IMR-90 (cell line): ENCODE results near the gene ZNF574. TPM values are rescaled to one million over a fixed set of nuclear protein-coding genes. Genes with fewer than 3 reads are reported as not detected.

Experiments used
- ATAC-seq: fragments of 200-7000 bp; cut with Tn5 transposase; 2 replicates; pipeline ENCODE4 v1.9.1; 2020; ENCODE audit warnings: low read depth, mild to moderate bottlenecking, moderate library complexity
- BruUV-seq: library from RNA; stranded (reverse); fragments of 400-500 nt; replicated peaks from 2 replicates; lab custom pipeline; 2021; lab: Mats Ljungman, UMichigan
- CTCF ChIA-PET: fragments of 300-600 bp; formaldehyde crosslinking; extraction: SDS; loops from one replicate; lab custom pipeline; 2021; ENCODE audit warnings: antibody characterized with exemption; lab: Yijun Ruan, JAX
- POLR2A ChIA-PET: fragments of 300-600 bp; sonication (Branson Sonifier 250); formaldehyde crosslinking; loops from one replicate; lab custom pipeline; 2022; ENCODE audit warnings: antibody characterized with exemption; ENCODE audit not compliant: unreplicated experiment; lab: Charles Lee
- DNase-seq: peaks from one replicate; pipeline ENCODE4 v3.0.0; 2013
- H2AFZ ChIP-seq: replicated peaks from 2 replicates; pipeline ENCODE3; 2013; ENCODE audit warnings: low read length, mild to moderate bottlenecking; ENCODE audit not compliant: poor library complexity
- H2AK5ac ChIP-seq: 2 replicates; pipeline ENCODE4 v1.6.1; 2013; ENCODE audit warnings: low read depth, low read length, inconsistent platforms
- H2AK9ac ChIP-seq: replicated peaks from 2 replicates; pipeline ENCODE3; 2013; ENCODE audit warnings: mild to moderate bottlenecking, low read depth, low read length, moderate library complexity; ENCODE audit not compliant: poor library complexity
- H2BK120ac ChIP-seq: 2 replicates; pipeline ENCODE4 v1.6.1; 2013; ENCODE audit warnings: low read depth, low read length, inconsistent platforms
- H2BK15ac ChIP-seq: 3 replicates; pipeline ENCODE4 v1.6.1; 2013; ENCODE audit warnings: low read depth, low read length, inconsistent platforms
- H2BK20ac ChIP-seq: 2 replicates; pipeline ENCODE4 v1.6.1; 2013; ENCODE audit warnings: low read depth, mild to moderate bottlenecking, inconsistent platforms, low read length, moderate library complexity
- H2BK5ac ChIP-seq: 2 replicates; pipeline ENCODE4 v1.6.1; 2013; ENCODE audit warnings: mild to moderate bottlenecking, low read depth, low read length, inconsistent platforms; ENCODE audit not compliant: poor library complexity, severe bottlenecking
- H3K14ac ChIP-seq: replicated peaks from 2 replicates; pipeline ENCODE4 v1.6.1; 2013; ENCODE audit warnings: low read depth, low read length, inconsistent platforms
- H3K18ac ChIP-seq: 2 replicates; pipeline ENCODE4 v1.6.1; 2013; ENCODE audit warnings: low read depth, low read length, control low read depth
- H3K23ac ChIP-seq: 2 replicates; pipeline ENCODE4 v1.6.1; 2013; ENCODE audit warnings: low read depth, low read length, inconsistent platforms
- H3K27ac ChIP-seq: 2 replicates; pipeline ENCODE4 v1.5.1; 2013; ENCODE audit warnings: mild to moderate bottlenecking, control low read depth, low read length; ENCODE audit not compliant: insufficient read depth
- H3K27me3 ChIP-seq: 2 replicates; pipeline ENCODE4 v1.6.1; 2013; ENCODE audit warnings: low read length; ENCODE audit not compliant: control insufficient read depth, insufficient read depth
- H3K36me3 ChIP-seq: 2 replicates; pipeline ENCODE4 v1.6.1; 2013; ENCODE audit warnings: low read length, mixed read lengths; ENCODE audit not compliant: control insufficient read depth, insufficient read depth
- H3K4ac ChIP-seq: 2 replicates; pipeline ENCODE4 v1.6.1; 2013; ENCODE audit warnings: low read depth, low read length, inconsistent platforms
- H3K4me1 ChIP-seq: 2 replicates; pipeline ENCODE4 v1.6.1; 2013; ENCODE audit warnings: low read length, mixed read lengths; ENCODE audit not compliant: control insufficient read depth, insufficient read depth
- H3K4me2 ChIP-seq: 2 replicates; pipeline ENCODE4 v1.6.1; 2013; ENCODE audit warnings: low read depth, mild to moderate bottlenecking, control low read depth, low read length, moderate library complexity
- H3K4me3 ChIP-seq: 2 replicates; pipeline ENCODE4 v1.5.1; 2013; ENCODE audit warnings: low read depth, mild to moderate bottlenecking, control low read depth, low read length, moderate library complexity; ENCODE audit not compliant: insufficient read depth
- H3K56ac ChIP-seq: 2 replicates; pipeline ENCODE4 v1.6.1; 2013; ENCODE audit warnings: low read length, inconsistent platforms; ENCODE audit not compliant: insufficient read depth; ENCODE audit errors: extremely low read depth
- H3K79me1 ChIP-seq, 2 experiments: 2 replicates each; pipeline ENCODE4 v1.6.1; 2013; ENCODE audit warnings: low read length in 2 of 2, inconsistent platforms in 1 of 2, low read depth in 1 of 2
- H3K9ac ChIP-seq: 2 replicates; pipeline ENCODE4 v1.6.1; 2013; ENCODE audit warnings: low read depth, low read length, control low read depth
- H3K9me1 ChIP-seq: 2 replicates; pipeline ENCODE4 v1.6.1; 2013; ENCODE audit warnings: low read length, inconsistent platforms; ENCODE audit not compliant: insufficient read depth
- H3K9me3 ChIP-seq: 2 replicates; pipeline ENCODE4 v1.6.1; 2013; ENCODE audit warnings: low read length; ENCODE audit not compliant: control insufficient read depth, insufficient read depth
- H4K20me1 ChIP-seq: 2 replicates; pipeline ENCODE4 v1.6.1; 2013; ENCODE audit warnings: low read length, inconsistent platforms; ENCODE audit not compliant: insufficient read depth
- H4K5ac ChIP-seq: 2 replicates; pipeline ENCODE4 v1.6.1; 2013; ENCODE audit warnings: mild to moderate bottlenecking, low read depth, low read length, control low read depth
- H4K8ac ChIP-seq, 2 experiments: 2 replicates each; pipeline ENCODE4 v1.6.1; 2013; ENCODE audit warnings: low read depth in 2 of 2, low read length in 2 of 2, control low read depth in 1 of 2, inconsistent platforms in 1 of 2
- H4K91ac ChIP-seq: 2 replicates; pipeline ENCODE4 v1.6.1; 2013; ENCODE audit warnings: low read depth, low read length, inconsistent platforms; ENCODE audit not compliant: insufficient read depth
- BHLHE40 ChIP-seq: fragments of 150-350 bp; IDR thresholded peaks from 2 replicates; pipeline ENCODE4 v1.6.1; 2016; ENCODE audit warnings: mild to moderate bottlenecking, low read depth, low read length
- CEBPB ChIP-seq: IDR thresholded peaks from 2 replicates; pipeline ENCODE4 v1.6.1; 2012; ENCODE audit warnings: low read depth, low read length, improper control_type of control experiment
- FOS ChIP-seq: fragments of 150-350 bp; IDR thresholded peaks from 2 replicates; pipeline ENCODE4 v1.6.1; 2016; ENCODE audit warnings: low read depth, low read length
- MAFK ChIP-seq: IDR thresholded peaks from 2 replicates; pipeline ENCODE4 v1.6.1; 2012; ENCODE audit warnings: low read depth, low read length, improper control_type of control experiment
- MAZ ChIP-seq: IDR thresholded peaks from 2 replicates; pipeline ENCODE4 v1.6.1; 2012; ENCODE audit warnings: low read depth, mild to moderate bottlenecking, low read length, improper control_type of control experiment, moderate library complexity, borderline replicate concordance
- MXI1 ChIP-seq: IDR thresholded peaks from 2 replicates; pipeline ENCODE4 v1.6.1; 2012; ENCODE audit warnings: low read depth, mild to moderate bottlenecking, low read length, moderate library complexity, borderline replicate concordance
- NFE2L2 ChIP-seq: fragments of 150-350 bp; IDR thresholded peaks from 2 replicates; pipeline ENCODE4 v1.6.1; 2016; ENCODE audit warnings: low read depth, mild to moderate bottlenecking, low read length
- POLR2A ChIP-seq: IDR thresholded peaks from 2 replicates; pipeline ENCODE4 v1.6.1; 2012; ENCODE audit warnings: mild to moderate bottlenecking, low read depth, low read length
- RAD21 ChIP-seq: IDR thresholded peaks from 2 replicates; pipeline ENCODE4 v1.6.1; 2012; ENCODE audit warnings: low read length, improper control_type of control experiment
- RCOR1 ChIP-seq: IDR thresholded peaks from 2 replicates; pipeline ENCODE4 v1.6.1; 2012; ENCODE audit warnings: mild to moderate bottlenecking, low read length, improper control_type of control experiment; ENCODE audit not compliant: insufficient replicate concordance
- RFX5 ChIP-seq: IDR thresholded peaks from 2 replicates; pipeline ENCODE4 v1.8.0; 2012; ENCODE audit warnings: low read depth, mild to moderate bottlenecking, low read length, moderate library complexity
- SMC3 ChIP-seq: fragments of 150-350 bp; IDR thresholded peaks from 2 replicates; pipeline ENCODE4 v1.6.1; 2016; ENCODE audit warnings: low read depth, mild to moderate bottlenecking, antibody characterized with exemption, low read length, moderate library complexity
- WGBS, 2 experiments: methylation state at CpG; one replicate each; pipeline versions ENCODE4 v1.1.5 to v1.1.7; 2013; ENCODE audit warnings: missing lambda C conversion rate in 2 of 2; ENCODE audit not compliant: insufficient read length in 1 of 2; ENCODE audit errors: extremely low coverage in 2 of 2; 5-methylcytosine and 5-hydroxymethylcytosine counted together
- dilution Hi-C: fragments of 300-500 bp; cut with HindIII; formaldehyde crosslinking; loops from one replicate; pipeline ENCODE4 v1.14.3; 2018; ENCODE audit warnings: low sequenced_read_pairs; ENCODE audit not compliant: unreplicated experiment
- in situ Hi-C: fragments of 300-500 bp; cut with MboI; formaldehyde crosslinking; loops from 3 replicates; pipeline ENCODE4 v1.14.3; 2019; ENCODE audit warnings: low sequenced_read_pairs, inconsistent platforms, mixed read lengths
- intact Hi-C: fragments of 100-400 bp; cut with micrococcal nuclease; formaldehyde crosslinking; loops from 2 replicates; pipeline ENCODE4 v1.10.0; 2022
- polyA plus RNA-seq, 3 experiments: library from polyadenylated mRNA; depleted of rRNA; stranded (reverse); fragments of >200 nt; gene quantifications; 2 replicates each; pipeline ENCODE4 v1.2.3, GENCODE V29; 2012; ENCODE audit warnings: low replicate concordance in 1 of 3
- total RNA-seq: library from RNA; depleted of rRNA; stranded (reverse); fragments of >200 nt; gene quantifications from 2 replicates; pipeline ENCODE4 v1.2.3, GENCODE V29; 2012
- TF ChIP-seq, protein P1 (sequence below): fragments of 150-350 bp; IDR thresholded peaks from 2 replicates; pipeline ENCODE4 v1.6.1; 2017; ENCODE audit warnings: mild to moderate bottlenecking, antibody characterized with exemption, low read length, low read depth
- TF ChIP-seq, protein P2 (sequence below): fragments of 150-350 bp; IDR thresholded peaks from 2 replicates; pipeline ENCODE4 v1.6.1; 2016; ENCODE audit warnings: low read depth, mild to moderate bottlenecking, low read length, moderate library complexity, borderline replicate concordance
- TF ChIP-seq, protein P3 (sequence below): conservative IDR thresholded peaks from 2 replicates; pipeline ENCODE4 v1.5.1; 2012; ENCODE audit warnings: mild to moderate bottlenecking, low read depth, low read length, improper control_type of control experiment

The ZNF574 gene
- total and polyA plus RNA-seq, 2 of the 4 experiments (the other 2 are of a cell fraction): 8.1 to 14.1 TPM

DNA sequence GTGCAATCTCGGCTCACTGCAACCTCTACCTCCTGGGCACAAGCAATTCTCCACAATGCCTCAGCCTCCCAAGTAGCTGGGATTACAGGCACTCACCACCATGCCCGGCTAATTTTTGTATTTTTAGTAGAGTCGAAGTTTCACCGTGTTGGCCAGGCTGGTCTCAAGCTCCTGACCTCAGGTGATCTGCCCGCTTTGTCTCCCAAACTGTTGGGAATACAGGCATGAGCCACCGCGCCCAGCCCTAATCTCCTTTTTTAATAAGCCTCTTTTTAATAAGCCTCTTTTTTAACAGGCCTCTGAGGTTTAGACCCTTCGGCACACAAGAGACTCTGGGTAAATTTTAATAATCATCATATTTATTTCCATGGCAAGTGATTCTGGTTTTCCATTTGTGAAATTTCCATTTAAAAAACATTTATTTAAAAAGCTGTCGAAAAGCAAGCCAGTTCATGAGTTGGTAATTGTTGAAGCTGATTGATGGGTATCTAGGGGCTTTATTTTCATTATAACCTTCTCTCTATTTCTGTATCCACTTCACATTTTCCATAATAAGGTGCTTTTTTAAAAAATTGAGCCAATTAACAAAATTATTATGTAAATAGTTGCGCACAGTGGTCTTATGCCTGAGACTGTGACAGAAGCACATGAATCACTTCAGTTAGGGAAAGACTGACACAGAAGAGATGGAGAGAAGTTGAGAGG lies 44.5 kb downstream of the ZNF574 start:
- peak overlapping the region; percentile 99 for H4K91ac ChIP-seq
- no peaks in the 10 kb centered on the region for H3K36me3 ChIP-seq
- peaks cover 30% of the 10 kb centered on the region for H3K9me1 ChIP-seq
- H4K20me1 ChIP-seq: no peaks in the 10 kb centered on the region
- H3K4me2 ChIP-seq: no peak overlapping the region
- H3K14ac ChIP-seq: peak overlapping the region; percentile 100
- CTCF ChIA-PET: no interaction called here
- H3K4me1 ChIP-seq: peaks cover 15% of the 10 kb centered on the region
- ATAC-seq (no peak), DNase-seq (no peak)
- H2AFZ ChIP-seq: peak overlapping the region; percentile 86
- H3K79me1 ChIP-seq: peaks cover 3 to 40% of the 10 kb centered on the region in 2 experiments; a peak in 3 of 4 replicates
- H4K8ac ChIP-seq: peak overlapping the region; percentile 97 to 98
- peak overlapping the region; percentile 100 for H2BK15ac ChIP-seq
- H3K18ac ChIP-seq: peak overlapping the region; percentile 30; the same call in 1 of the 2 replicates
- peak overlapping the region; percentile 89 for H2BK5ac ChIP-seq
- intact Hi-C loops (no loop called here), in situ Hi-C loops (no loop called here), dilution Hi-C loops (no loop called here)
- H2AK9ac ChIP-seq: peak overlapping the region; percentile 90
- H2BK120ac ChIP-seq: peak overlapping the region; percentile 98
- H4K5ac ChIP-seq: peak overlapping the region; percentile 40; the same call in 1 of the 2 replicates
- no peaks in the 10 kb centered on the region for H3K27me3 ChIP-seq
- H3K9me3 ChIP-seq: no peaks in the 10 kb centered on the region
- BruUV-seq: no TSS peak
- H2AK5ac ChIP-seq: peak overlapping the region; percentile 99
- H3K4me3 ChIP-seq: no peak overlapping the region
- H2BK20ac ChIP-seq: peak overlapping the region; percentile 99
- no peak overlapping the region for H3K56ac ChIP-seq
- peak overlapping the region; percentile 98 for H3K4ac ChIP-seq
- 88% methylated on average over 3 of the region's 10 CpGs; no CpG with 5 or more reads in 1 of the 2 experiments for WGBS, 2 experiments
- H3K27ac ChIP-seq: no peak overlapping the region; the same call in 1 of the 2 replicates
- peak overlapping the region; percentile 98 for H3K23ac ChIP-seq
- H3K9ac ChIP-seq: peak overlapping the region; percentile 16; the same call in 1 of the 2 replicates
- POLR2A ChIA-PET: interaction anchor here (0.5 to 0.6 kb wide), 2 partner anchors 106 to 115 kb away, joined by 4 to 6 read pairs; no protein-coding TSS in a partner anchor
- no peak for TF ChIP-seq RAD21
- no peak for TF ChIP-seq RFX5
- TF ChIP-seq CEBPB: no peak
- TF ChIP-seq MAZ: no peak
- no peak for TF ChIP-seq NFE2L2
- TF ChIP-seq MAFK: no peak
- TF ChIP-seq FOS: no peak
- TF ChIP-seq, protein P1, sequence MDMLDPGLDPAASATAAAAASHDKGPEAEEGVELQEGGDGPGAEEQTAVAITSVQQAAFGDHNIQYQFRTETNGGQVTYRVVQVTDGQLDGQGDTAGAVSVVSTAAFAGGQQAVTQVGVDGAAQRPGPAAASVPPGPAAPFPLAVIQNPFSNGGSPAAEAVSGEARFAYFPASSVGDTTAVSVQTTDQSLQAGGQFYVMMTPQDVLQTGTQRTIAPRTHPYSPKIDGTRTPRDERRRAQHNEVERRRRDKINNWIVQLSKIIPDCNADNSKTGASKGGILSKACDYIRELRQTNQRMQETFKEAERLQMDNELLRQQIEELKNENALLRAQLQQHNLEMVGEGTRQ: no peak
- no peak for TF ChIP-seq SMC3
- TF ChIP-seq, protein P2, sequence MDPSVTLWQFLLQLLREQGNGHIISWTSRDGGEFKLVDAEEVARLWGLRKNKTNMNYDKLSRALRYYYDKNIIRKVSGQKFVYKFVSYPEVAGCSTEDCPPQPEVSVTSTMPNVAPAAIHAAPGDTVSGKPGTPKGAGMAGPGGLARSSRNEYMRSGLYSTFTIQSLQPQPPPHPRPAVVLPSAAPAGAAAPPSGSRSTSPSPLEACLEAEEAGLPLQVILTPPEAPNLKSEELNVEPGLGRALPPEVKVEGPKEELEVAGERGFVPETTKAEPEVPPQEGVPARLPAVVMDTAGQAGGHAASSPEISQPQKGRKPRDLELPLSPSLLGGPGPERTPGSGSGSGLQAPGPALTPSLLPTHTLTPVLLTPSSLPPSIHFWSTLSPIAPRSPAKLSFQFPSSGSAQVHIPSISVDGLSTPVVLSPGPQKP: no peak
- TF ChIP-seq BHLHE40: no peak
- TF ChIP-seq RCOR1: no peak
- TF ChIP-seq MXI1: no peak
- no peak for TF ChIP-seq POLR2A
- TF ChIP-seq, protein P3, sequence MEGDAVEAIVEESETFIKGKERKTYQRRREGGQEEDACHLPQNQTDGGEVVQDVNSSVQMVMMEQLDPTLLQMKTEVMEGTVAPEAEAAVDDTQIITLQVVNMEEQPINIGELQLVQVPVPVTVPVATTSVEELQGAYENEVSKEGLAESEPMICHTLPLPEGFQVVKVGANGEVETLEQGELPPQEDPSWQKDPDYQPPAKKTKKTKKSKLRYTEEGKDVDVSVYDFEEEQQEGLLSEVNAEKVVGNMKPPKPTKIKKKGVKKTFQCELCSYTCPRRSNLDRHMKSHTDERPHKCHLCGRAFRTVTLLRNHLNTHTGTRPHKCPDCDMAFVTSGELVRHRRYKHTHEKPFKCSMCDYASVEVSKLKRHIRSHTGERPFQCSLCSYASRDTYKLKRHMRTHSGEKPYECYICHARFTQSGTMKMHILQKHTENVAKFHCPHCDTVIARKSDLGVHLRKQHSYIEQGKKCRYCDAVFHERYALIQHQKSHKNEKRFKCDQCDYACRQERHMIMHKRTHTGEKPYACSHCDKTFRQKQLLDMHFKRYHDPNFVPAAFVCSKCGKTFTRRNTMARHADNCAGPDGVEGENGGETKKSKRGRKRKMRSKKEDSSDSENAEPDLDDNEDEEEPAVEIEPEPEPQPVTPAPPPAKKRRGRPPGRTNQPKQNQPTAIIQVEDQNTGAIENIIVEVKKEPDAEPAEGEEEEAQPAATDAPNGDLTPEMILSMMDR: no peak
